ENCODE measurements around the gene CEND1. TPM values are rescaled to one million over a fixed set of nuclear protein-coding genes. Genes with fewer than 3 reads are reported as not detected.

Gene CEND1
- total and polyA plus RNA-seq, 2 donors (not counting 3 experiments of a cell fraction or from before 2014, with no cell fraction given) = 0.15 to 0.40 TPM

DNA sequence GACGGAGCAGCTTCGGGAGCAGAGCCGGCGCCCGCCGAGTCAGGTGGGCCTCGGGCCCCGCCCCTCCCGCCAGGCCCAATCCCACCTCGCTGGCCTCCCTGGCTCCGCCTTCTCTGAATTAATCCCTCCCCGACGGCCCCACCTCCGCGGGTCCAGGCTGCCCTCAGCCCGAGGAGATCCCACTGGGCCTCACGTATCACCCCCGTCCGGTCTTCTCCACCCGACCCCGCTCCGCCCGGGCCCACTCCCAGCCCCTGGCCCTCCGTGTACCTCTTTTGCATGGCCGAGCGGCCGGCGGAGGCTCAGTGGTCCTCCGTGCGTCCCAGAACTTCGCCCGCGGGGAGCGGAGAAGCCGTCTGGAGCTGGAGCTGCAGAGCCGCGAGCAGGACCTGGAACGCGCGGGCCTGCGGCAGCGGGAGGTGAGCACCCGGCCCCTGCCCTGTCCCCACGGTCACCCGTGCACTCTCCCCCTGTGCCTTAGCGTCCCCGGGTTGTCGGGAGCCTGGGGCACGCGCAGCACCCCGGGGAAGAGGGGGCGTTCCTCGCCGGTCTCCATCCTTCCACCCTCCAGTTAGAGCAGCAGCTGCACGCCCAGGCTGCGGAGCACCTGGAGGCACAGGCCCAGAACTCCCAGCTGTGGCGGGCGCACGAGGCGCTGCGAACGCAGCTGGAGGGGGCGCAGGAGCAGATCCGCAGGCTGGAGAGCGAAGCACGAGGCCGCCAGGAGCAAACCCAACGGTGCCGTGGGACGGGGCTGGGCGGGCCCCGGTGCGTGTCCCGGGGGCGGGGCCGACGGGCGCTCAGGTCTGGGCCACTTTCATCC lies 40.6 kb upstream of the CEND1 start:
- H3K9me1 ChIP-seq (replicated peaks; ENCODE audit: control insufficient read depth, extremely low read depth, insufficient read depth, low read length) = no peaks in the 10 kb centered on the region
- peaks cover 15% of the 10 kb centered on the region for H3K79me2 ChIP-seq (ENCODE audit: control insufficient read depth, insufficient read depth, low read length)
- dilution Hi-C loops (cut with MboI; ENCODE audit: extremely low pct_ligation_motif_present, low sequenced_read_pairs) = no loop called here
- peaks cover 0 to 1% of the 10 kb centered on the region in 2 experiments for H3K36me3 ChIP-seq (ENCODE audit: control insufficient read depth in 2 of 2, extremely low read depth in 1 of 2, insufficient read depth in 2 of 2, low read length in 2 of 2)
- H3K4me3 ChIP-seq (replicated peaks in 1 of 3; ENCODE audit: insufficient read depth in 1 of 3, low read depth in 1 of 3, low read length in 3 of 3) = peak overlapping the region in 2 of 3 experiments; percentile 14 to 34
- peak overlapping the region; percentile 58 for H3K4me2 ChIP-seq (ENCODE audit: insufficient read depth, low read length)
- peak overlapping the region; percentile 59 for H2AFZ ChIP-seq (ENCODE audit: low read depth, low read length)
- BruUV-seq (replicated peaks) = no TSS peak
- intact Hi-C loops (cut with micrococcal nuclease) = no loop called here
- POLR2A ChIA-PET = interaction anchor here (2.3 to 3.6 kb wide), 2 partner anchors 11 kb away, joined by 15 to 28 read pairs; partner anchors contain the start of genes PNPLA2, POLR2L and TSPAN4
- H3K4me1 ChIP-seq (ENCODE audit: control insufficient read depth, extremely low read depth, insufficient read depth, low read length) = peaks cover 57% of the 10 kb centered on the region
- no peaks in the 10 kb centered on the region for H3K27me3 ChIP-seq (ENCODE audit: control insufficient read depth in 2 of 2, insufficient read depth in 2 of 2, low read length in 2 of 2)
- peak; percentile 9 for TF ChIP-seq POLR2A (IDR thresholded peaks at IDR 0.05; ENCODE audit: low read depth, low read length)
- no peak for TF ChIP-seq MYC (IDR thresholded peaks at IDR 0.05; ENCODE audit: low read depth, low read length)
- TF ChIP-seq EZH2 (IDR thresholded peaks at IDR 0.05; ENCODE audit: borderline replicate concordance, low read depth, low read length, severe bottlenecking) = no peak
- TF ChIP-seq POLR2AphosphoS5 (IDR thresholded peaks at IDR 0.05; ENCODE audit: insufficient read depth, low read depth, low read length) = peak; percentile 48
- H3K27ac ChIP-seq (ENCODE audit: insufficient read depth, low read depth, low read length) = no peak overlapping the region
- peak overlapping the region; percentile 1 for H3K9ac ChIP-seq (replicated peaks; ENCODE audit: extremely low read depth, insufficient read depth, low read length)
- no peaks in the 10 kb centered on the region for H3K9me3 ChIP-seq (replicated peaks; ENCODE audit: control insufficient read depth, insufficient read depth, low read length)
- H4K20me1 ChIP-seq (replicated peaks; ENCODE audit: control insufficient read depth, extremely low read depth, insufficient read depth, low read length) = no peaks in the 10 kb centered on the region
- peak; percentile 82 for DNase-seq (ENCODE audit: low read depth, low spot score)
- CTCF ChIA-PET = interaction anchor here (0.8 to 2.7 kb wide), 5 partner anchors 9 to 18 kb away, joined by 3 to 10 read pairs (median 7); partner anchors contain the start of genes PNPLA2 and TSPAN4
- peak; percentile 94 for FAIRE-seq

DNA sequence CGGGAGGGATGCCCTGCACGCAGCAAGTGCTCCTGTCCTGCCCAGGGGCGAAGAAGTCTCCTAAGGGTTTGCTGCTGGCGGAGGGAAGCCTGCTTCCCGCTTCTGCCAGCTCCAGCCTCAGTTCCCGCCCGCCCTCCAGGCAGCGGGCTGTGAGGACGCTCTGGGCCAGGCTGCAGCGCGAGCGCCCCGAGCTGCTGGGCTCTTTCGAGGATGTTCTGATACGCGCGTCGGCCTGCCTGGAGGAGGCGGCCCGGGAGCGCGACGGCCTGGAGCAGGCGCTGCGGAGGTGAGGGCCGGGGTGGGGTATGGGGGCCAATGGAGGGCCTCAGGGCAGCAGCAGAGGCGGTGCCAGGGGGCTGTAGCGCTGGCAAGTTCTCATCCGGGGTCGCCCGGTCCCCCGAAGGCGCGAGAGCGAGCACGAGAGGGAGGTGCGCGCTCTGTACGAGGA lies 40.0 kb upstream of the CEND1 start:
- Histone ChIP-seq H3K36me3 (ENCODE audit: control insufficient read depth in 2 of 2, extremely low read depth in 1 of 2, insufficient read depth in 2 of 2, low read length in 2 of 2) (peaks cover 1 to 2% of the 10 kb centered on the region in 2 experiments), H3K27ac (ENCODE audit: insufficient read depth, low read depth, low read length) (no peak overlapping the region), H3K9ac (replicated peaks; ENCODE audit: extremely low read depth, insufficient read depth, low read length) (peak overlapping the region; percentile 1), H4K20me1 (replicated peaks; ENCODE audit: control insufficient read depth, extremely low read depth, insufficient read depth, low read length) (no peaks in the 10 kb centered on the region), H3K4me3 (replicated peaks in 1 of 3; ENCODE audit: insufficient read depth in 1 of 3, low read depth in 1 of 3, low read length in 3 of 3) (peak overlapping the region in 2 of 3 experiments; percentile 7 to 34), H2AFZ (ENCODE audit: low read depth, low read length) (peak overlapping the region; percentile 59), H3K27me3 (ENCODE audit: control insufficient read depth in 2 of 2, insufficient read depth in 2 of 2, low read length in 2 of 2) (no peaks in the 10 kb centered on the region), H3K4me2 (ENCODE audit: insufficient read depth, low read length) (peak overlapping the region; percentile 58), H3K9me3 (replicated peaks; ENCODE audit: control insufficient read depth, insufficient read depth, low read length) (no peaks in the 10 kb centered on the region), H3K4me1 (ENCODE audit: control insufficient read depth, extremely low read depth, insufficient read depth, low read length) (peaks cover 52% of the 10 kb centered on the region), H3K79me2 (ENCODE audit: control insufficient read depth, insufficient read depth, low read length) (peaks cover 13% of the 10 kb centered on the region), H3K9me1 (replicated peaks; ENCODE audit: control insufficient read depth, extremely low read depth, insufficient read depth, low read length) (no peaks in the 10 kb centered on the region)
- no peak for FAIRE-seq
- POLR2A ChIA-PET = interaction anchor here (1.5 to 3.6 kb wide), 3 partner anchors 11 to 15 kb away, joined by 6 to 28 read pairs (median 15); partner anchors contain the start of genes PNPLA2, POLR2L and TSPAN4
- no TSS peak for BruUV-seq (replicated peaks)
- TF ChIP-seq FOS (IDR thresholded peaks at IDR 0.05; ENCODE audit: borderline replicate concordance, insufficient read depth, low read length) = no peak
- TF ChIP-seq POLR2A (IDR thresholded peaks at IDR 0.05; ENCODE audit: low read depth, low read length) = peak; percentile 57
- intact Hi-C loops (cut with micrococcal nuclease) (loop anchor here (1.0 kb wide), 1 partner anchor 11 kb away; no protein-coding TSS in a partner anchor), dilution Hi-C loops (cut with MboI; ENCODE audit: extremely low pct_ligation_motif_present, low sequenced_read_pairs) (no loop called here)
- no peak for DNase-seq (ENCODE audit: low read depth, low spot score)
- CTCF ChIA-PET = interaction anchor here (1.3 to 2.7 kb wide), 5 partner anchors 10 to 24 kb away, joined by 5 to 10 read pairs (median 7); partner anchors contain the start of genes PIDD1, PNPLA2 and TSPAN4
